ENCODE data around the gene RALGPS1.

The RALGPS1 gene

DNA sequence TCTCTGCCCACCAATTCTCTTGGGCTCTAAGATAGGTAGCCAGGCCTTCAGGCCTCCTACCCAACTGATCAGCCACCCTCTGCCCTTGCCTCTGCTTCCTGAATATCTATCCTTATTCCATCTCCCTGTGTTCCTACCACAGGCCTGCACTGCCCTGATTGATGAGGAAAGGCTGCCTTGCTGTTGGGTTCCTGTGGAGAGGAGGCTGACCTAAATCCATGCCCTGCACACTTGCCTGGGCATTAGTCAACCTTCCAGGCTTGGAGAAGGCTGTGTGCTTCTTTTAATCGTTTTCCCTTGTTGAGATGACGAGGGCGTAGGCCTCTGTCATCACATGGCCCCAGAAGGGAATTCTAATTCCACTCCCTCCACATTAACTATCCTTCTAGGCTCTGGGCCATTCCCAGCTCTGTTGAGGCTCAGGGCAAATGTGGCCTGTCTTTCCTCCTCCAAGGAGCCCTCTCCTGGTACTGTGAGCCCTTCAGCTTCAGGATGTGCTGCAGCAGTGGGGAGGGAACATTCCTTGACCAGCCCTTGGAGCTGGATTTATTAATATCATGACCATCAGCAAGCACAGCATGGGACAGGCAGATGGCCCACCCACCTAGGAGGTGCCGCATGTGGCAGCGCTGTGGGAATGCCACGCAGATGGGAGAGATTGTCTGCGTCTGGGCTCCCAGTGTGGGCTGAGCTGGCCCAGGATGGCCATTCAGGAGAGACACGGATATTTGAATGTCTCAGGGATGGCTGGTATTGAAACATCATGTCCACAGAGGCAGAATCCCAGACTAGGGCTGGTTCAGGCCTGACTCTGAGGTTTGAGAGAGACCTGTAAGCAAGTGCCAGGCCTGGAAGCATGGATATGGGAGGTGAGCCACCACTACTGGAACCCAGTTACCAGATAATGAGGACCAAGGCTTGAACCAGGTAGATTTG, 166.9 kb downstream of the RALGPS1 start:
- no peak for DNase-seq

DNA sequence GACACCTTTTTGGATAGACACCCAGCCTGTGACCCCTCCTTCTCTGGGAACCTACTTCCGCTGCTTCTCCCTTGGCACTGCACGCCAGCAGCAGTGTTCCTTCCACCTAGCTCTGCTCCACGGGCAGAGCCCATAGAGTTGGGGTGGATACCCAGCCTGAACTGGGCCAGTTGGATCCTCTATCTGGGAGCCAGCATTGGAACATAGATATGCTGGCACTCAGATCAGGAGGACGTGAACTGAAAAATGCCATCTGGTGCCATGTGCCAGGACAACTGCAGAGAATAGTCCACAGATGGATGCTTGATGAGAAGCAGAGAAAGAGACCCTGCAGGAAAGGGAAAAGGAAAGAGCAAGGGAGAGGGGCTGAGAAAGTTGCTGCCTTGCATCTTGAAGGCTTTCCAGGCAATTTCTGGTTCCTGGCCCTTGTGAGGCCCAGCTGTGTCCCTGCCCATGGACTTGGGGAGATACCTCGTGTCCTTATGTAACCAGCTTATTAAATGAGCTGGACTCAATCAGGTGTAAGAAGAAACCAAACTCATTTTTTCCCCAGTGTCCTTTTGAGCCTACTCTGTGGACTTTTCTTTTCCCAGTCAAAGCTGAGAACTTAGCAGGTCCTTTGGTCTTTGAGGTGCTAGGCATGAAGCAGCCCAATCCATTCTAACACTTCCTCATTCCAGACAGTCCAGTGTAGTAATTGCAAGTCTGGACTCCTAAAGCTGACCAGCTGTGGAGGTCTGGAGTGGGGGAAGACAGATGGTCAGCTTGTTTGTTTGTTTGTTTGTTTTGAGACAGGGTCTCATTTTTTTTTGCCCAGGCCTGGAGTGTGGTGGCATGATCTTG, 168.8 kb downstream of the RALGPS1 start:
- DNase-seq, result no peak

DNA sequence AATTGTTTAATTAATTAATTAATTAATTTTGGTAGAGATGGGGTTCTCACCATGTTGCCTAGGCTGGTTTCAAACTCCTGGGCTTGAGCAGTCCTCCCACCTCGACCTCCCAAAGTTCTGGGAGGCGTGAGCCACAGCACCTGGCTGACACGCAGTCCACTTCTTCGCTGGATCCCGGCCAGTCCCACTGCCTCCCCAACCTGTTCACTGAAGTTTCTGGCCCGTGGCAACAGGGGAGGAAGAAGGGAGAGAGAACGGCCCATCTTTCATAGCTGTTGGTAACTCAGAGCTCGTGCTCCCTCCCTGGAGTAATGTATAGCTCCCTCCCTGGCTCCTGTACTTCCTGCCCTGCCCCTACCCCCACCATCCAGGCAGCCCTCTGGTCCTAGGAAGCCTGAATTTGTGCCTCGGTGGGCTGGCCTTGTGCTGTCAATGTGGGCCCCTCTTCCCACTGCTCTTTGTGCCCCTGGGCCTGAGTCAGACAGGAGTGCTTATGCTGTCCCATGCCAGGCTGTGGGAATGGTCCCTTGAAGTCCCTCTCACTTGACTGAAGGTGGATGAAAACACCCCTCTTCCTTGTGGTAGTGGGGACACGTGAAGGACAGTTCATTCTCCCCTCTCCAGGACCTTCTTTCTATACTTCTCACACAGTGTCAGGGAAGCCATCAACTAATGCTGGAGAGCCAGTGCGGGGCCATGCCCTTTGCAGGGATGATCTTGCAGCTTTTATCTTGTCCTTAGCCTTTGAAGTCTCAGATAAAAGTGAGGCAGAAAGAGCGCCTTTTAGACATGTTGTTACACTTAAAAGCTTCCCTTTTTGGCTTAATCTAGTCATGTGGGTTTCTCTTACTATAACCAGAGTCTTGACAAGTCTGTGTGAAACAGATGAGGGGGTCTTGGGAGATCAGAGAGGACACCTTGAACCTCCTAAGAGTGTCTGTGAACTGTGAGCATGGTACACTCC, 169.8 kb downstream of the RALGPS1 start:
- DNase-seq, result no peak

DNA sequence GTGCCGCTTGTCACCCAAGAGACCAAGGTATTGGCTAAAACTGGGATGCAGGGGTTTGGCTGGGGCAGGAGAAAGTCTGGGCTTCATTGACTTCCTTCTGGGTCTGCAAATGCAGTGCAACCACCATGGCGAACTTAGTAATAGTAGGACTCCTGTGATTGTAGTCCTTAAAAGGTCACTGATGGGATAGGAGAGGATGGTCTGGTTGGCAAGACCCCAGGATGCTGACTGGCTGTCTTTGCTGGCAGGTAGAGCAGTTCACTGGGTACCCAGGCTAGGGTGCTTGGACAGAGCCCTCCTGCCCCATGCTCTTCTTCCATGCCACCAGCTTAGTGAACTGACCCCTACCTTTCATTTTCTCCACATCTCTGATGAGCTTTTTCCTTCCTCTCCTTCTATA, 170.6 kb downstream of the RALGPS1 start:
- DNase-seq, result no peak

DNA sequence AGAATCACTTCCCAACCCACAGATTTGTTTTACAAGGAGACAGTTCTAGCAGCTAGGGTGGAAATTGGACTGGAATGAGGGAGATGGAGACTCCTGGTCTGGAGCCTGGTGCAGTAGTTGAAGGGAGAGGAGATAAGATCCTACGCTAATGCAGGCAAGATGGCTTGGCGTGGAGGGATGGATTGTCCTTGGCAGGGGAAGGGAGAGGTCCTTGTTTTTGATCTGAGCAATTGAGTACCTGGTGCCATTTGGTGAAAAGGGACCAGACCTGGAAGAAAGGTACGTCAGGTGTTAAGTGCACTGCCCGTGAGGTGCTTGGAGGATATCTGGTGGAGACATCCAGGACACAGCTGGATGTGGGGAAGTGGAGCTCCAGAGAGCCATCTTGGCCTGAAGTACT, 172.2 kb downstream of the RALGPS1 start:
- no peak for DNase-seq

DNA sequence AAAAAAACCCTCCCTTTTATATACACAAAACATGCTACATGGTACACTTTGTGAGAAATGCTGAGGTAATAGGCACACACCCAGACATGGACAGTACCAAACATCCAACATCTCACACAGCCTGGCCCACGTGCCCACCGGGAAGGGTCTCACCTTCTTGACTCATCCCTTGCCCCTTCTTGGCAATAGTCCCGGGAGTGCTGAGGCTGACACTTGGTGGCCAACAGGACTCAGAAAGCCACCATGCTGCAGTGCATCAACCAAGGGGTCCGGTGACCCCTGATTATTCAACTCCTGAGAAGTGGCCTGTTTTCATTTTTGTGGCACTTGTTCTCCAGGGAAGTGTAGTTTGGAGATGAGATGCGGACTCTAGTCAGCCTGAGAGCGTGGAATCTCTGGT, 172.8 kb downstream of the RALGPS1 start:
- DNase-seq, result no peak

DNA sequence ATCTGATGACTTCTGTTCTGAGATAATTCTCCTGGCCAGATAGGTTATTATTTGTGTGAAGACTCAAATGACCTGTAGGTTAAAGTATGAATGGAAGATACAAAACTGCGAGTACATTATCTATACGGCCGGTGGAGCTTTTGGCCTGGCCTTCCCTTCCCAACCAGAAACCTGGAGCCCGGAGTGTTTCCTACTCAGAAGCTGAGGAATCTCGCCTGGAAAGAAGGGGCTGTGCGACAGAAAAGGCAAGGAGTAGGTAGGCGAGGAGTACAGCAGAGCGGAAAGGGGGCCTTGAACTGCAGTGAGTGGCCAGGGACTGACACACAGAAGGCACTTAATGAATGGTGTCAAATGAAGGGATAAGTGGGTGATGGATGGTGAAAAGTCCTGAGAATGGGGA, 173.3 kb downstream of the RALGPS1 start:
- DNase-seq, result no peak

DNA sequence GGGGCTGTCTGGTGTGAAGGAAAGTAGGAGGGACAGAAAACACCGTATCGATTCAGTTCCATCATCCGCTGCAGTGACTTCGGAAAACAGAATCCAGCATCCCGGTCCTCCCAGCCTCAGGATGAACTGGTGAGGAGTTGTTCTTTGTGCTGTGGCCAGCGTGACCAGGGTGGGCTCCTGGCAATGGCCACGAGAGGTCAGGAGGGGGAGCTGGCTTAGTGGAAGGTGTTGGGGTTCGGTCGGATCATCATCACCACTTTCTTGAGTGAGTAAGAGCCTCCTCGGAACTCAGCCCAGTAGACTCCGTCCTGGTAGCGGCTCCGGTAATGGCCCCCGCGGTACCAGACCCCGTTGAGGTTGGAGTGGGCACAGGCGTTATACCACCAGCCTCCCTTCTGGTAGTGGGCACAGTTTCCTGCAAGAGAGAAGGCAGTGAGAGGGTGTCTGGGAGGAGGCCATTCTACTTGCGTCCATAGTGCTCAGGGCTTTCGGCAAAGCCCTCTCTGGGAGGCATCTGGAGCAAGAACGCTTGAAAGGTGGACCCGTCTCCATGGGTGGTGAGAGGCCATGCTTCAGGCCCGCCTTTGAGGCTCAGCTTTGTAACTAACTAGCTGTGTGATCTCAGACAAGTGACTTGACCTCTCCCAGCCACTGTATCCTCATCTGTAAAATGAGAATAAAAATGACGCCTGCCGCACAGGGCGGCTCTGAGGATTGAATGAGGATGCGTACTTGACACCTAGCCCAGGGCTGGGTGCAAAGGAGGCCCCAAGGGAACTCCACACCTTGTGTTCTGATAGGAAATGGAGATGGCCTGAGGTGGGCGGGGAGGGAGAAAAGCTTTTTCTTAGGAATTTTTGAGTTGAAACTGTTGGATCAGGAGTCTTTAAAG, 174.4 kb downstream of the RALGPS1 start:
- no peak for DNase-seq

DNA sequence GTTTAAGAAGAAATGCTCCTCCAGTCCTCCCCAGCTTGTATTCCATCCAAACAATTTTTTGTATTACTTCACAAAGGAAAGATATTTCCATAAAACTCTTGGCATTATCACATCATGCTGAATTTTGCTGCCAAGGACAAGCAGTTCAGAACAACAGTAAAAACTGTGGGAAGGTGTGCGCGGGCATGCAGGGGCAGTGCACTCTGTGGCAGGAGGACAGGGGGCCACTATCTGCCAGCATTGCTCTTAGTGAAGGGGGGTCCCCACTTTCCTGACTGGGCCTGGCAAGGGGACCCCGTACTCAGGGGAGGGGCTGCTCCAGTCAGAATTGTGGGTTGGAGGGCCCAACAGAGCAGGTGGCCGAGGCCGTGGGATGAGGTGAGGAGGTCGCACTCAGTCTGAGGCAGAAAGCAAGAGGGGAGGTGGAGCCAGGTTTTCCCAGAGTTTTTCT, 175.1 kb downstream of the RALGPS1 start:
- no peak for DNase-seq

DNA sequence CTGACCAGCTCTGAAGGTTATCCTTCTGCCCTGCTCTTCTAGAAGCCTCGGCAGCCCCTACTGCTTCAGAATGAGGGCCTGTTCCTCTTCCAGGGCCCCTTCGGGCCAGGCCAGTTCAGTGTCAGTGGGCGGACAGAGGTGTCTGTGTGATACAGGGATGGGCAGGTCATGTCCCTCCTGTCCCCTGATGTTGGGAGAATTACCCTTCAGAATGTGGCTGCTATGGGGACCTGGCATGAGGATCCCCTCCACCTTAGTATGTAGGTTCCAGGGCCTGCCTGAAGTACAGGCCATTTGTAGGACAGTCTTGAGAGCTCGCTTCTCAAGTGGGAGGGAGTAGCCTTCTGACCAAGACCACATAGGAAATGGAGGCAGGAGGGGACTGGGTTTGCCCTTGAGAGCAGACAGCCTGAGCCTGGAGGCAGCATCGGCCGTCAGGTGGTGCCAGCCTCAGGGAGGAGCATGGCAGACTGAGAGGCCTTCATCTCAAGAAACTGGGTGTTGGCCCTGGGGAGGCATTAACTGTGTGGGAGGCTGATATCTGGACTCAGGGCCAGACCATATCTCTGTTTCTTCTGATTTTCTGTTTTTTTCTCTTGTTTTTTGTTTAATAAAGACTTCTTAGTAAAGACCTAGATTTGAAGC, 175.9 kb downstream of the RALGPS1 start:
- no peak for DNase-seq

DNA sequence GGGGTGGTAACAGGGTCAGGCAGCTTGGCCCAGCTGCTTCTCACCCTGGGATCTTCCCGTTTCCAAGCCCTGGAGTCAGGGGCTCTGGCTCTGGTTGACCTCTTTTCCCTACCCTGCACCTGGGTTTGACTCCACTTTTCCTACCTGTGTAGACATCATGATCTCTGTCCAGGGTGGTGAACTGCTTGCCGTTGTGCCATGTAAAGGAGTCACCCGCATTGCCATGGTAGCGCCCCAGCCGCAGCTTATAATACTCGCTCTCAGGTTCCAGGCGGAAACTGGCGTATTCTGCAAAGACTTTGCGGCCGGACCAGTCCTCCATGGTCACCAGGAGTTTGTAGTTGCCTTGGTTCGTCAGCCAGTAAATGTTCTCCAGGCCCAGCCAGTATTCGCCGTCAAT, 176.9 kb downstream of the RALGPS1 start:
- no peak for DNase-seq

DNA sequence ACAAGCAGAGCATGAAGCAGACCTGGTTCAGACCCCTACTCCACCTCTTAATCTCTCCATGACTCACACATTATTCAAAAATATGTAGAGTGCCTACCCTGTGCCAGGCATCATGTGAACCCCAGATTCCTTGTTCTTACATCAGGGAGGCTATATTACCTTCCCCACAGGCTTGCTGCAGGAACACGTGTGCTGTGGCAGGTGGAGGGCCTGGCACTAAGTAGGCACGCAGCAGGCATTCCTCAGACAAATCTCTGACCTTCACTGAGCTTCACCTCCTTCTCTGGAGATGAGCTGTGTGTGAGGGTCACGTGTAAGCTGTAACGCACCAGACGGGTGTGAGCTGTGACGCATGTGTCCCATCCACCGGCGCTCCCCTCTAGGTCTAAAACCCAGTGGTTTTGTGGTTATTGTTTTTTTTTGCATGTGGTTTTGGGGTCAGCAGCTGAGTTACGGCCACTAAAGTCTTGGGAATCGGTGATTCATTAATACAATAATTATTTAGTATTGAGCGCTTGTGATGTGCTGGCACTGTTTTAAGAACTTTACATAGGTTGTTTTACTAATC, 177.5 kb downstream of the RALGPS1 start:
- DNase-seq, result no peak

DNA sequence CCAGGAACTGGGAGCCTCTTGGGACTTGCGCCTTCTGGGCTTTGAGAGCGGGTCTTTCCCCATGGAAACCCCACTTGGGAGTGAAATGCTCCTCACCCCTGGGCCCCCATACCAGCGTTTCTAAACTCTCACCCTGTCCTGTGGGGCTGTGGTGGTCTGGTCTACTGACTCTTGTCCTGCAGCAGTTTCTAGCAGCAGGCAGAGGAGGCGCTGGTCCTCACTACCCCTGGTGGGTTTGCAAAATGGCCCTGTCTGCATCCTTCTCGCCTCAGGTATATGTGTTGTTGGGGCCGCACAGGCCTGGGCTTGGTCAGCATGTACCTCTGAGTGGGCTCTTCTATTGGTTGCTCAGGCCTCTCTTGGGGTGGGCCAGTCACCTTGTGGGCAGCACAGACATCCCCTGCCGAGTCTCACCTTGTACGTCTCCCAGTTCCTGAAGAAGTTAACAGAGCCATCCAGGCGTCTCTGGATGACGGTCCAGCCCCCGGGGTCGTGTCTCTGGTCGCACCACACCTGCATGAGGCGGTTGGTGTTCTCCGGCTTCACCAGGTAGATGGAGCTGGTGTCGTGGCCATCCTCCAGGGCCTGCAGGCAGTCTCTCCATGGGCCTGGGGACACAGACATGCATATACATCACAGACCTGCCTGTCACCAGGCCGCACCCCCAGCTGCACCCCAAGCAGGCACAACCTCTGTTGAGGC, 178.9 kb downstream of the RALGPS1 start:
- no peak for DNase-seq

DNA sequence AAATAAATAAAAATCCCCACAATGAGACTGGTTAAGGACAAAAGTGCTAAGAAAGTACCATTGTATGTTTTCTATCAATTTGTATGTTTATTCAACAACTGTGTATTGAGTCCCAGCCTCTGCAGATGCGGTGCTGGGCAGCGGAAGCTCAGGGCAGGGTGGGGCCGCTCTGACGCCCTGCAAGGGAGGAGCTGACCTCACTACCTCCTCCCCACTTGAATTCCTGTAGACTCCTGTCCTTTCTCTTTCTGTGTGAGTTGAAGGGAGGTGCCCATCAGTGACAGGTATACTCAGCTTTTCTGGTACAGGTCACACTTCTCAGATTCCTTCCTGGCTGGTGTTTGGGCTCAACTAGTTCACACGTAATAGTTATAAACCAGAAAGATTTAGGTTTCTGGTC, 180.8 kb downstream of the RALGPS1 start:
- no peak for DNase-seq

DNA sequence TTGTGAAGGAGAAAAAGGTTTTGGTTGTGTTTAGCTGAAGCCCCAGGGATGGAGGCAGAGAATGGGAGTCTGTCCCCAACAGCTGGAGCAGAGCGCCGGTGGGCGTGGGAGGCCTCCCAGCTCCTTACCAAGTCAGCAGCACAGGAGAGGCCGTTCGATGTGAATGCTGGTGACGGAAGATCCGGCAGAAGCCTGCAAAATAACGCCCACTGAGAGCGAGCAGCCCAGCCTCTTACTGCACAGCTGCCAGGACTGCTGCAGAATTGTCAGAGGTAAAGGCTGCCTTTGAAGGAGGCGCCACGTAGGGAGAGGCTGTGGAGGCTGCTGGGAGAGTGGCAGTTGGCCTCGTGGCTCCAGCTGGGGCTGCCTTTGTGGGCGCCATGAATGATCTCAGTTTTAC, 181.6 kb downstream of the RALGPS1 start:
- no peak for DNase-seq

DNA sequence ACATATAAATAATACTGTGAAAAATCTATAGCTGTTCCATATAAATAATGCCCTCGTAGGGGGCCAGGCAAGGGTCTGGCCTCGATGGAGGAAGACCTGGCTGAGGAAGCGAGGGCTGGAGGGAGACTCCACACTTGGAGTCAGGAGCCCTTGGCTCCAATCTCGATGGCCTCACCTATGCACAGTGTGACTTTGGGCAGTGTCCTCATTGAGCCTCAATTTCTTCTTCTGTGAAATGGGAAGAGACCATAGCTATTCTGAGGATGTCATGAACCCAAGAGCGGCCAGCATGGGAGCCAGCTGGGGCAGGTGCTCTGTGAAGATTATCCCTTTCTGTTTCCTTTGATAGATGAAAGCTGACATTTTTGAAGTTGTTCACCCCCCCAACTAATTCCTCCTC, 183.1 kb downstream of the RALGPS1 start:
- no peak for DNase-seq

DNA sequence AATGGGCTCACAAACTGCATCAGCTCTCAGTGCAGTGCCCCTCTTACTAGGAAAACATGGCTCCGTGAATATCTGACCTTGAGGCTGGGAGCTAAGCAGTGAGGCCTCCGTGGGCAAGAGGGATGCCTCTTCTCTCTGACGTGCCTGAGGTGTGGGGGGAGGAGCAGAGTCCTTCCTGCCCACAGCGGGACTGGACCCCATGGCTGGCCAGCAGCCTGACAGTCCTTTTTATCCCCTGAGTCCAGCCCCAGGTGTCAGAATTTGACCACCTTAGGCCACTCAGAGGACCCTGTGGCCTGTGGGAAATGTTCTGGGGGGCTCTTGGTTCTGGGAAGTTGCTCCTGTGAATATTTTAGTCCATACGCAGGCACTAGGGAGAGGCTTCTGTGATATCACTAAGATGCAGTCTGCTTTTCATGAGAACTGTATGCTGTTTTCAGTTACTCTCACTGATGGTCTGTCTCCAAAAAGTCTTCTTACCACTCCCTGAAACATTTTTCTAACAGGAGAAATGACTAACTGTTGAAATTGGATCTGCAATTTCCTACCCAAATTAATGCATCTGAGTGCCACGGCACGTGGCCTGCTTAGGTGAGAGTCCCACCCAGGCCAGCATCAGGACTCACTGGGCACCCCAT, 184.5 kb downstream of the RALGPS1 start:
- no peak for DNase-seq

DNA sequence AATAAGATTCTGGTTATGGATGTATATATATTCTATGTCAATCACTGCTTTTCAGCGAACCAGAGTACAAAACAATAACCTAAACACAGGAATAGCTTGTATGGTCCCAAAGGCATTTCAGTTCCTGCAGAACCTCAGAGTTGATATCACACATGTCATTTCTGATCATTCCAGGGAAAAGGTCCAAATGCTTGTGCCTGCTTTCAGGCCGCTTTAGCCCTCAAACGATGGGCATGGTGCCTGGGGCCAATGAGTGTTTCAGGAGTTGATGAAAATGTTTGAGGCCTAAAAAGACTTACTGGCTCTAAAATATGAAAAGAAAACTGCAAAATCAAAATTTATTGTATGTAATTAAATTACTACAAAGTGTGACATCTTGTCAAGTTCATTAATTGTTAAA, 185.1 kb downstream of the RALGPS1 start:
- DNase-seq, result no peak

DNA sequence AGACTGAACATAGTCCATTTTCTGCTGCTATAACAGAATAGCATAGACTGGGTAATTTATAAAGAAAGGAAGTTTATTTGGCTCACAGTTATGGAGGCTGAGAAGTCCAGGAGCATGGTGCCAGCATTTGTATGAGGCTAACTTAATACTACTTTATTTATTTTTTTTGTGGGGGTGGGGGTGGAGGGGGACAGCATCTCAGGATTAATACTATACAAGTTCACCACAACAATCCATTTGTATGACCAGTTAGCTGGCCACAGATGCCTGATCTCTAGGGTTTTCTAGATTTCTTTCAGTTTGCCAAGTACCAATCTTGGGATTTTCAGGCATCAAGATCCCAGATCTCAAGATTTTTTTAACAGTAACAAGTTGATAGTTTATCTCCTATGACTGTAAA, 187.6 kb downstream of the RALGPS1 start:
- DNase-seq, result no peak

DNA sequence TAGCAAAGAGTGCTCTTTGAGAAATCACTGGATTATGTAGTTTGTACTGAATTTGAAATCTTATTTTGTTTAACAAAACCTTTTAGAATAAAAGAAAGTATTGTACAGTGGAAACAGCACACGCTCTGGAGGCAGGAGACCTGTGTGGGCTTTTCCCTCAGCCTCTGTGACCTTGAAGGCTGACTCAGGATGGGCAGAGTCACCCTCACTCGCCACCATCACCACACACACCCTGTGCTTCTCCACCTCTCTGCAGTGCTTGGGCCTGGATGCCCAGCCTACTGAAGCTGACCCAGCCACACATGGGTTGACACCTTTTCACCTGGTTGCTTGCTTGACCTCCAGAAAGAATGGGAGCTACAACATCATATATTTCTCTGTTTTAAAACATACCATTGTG, 188.2 kb downstream of the RALGPS1 start:
- DNase-seq, result no peak
